Lung (tissue), 12 donors: Measurements from ENCODE around the gene CBLIF. TPM values are rescaled to one million over a fixed set of nuclear protein-coding genes. Genes with fewer than 3 reads are reported as not detected.

Experiments
- ATAC-seq: fragments of 200-7000 bp; cut with Tn5 transposase; one replicate; pipeline ENCODE4 v1.9.1; 2020; ENCODE audit warnings: moderate number of reproducible peaks; ENCODE audit not compliant: insufficient read depth, low FRiP score
- DNase-seq, 3 donors: peaks; one replicate each; pipeline ENCODE4 v3.0.0-alpha.2; 2013 to 2017
- H3K27ac ChIP-seq, 2 donors: one replicate each; pipeline ENCODE4 v1.5.1; 2013; ENCODE audit warnings: mild to moderate bottlenecking in 2 of 2, moderate library complexity in 2 of 2, control low read depth in 1 of 2, inconsistent platforms in 1 of 2, low read depth in 1 of 2, low read length in 1 of 2
- H3K27me3 ChIP-seq, 3 donors: one replicate each; pipeline ENCODE4 v1.5.1; 2013; ENCODE audit warnings: low read length in 2 of 3; ENCODE audit not compliant: control insufficient read depth in 3 of 3, insufficient read depth in 3 of 3
- H3K36me3 ChIP-seq, 4 donors: one replicate each; pipeline ENCODE4 v1.5.1; 2013; ENCODE audit warnings: low read length in 4 of 4, mild to moderate bottlenecking in 1 of 4, moderate library complexity in 1 of 4; ENCODE audit not compliant: control insufficient read depth in 4 of 4, insufficient read depth in 4 of 4
- H3K4me1 ChIP-seq, 5 donors: one replicate each; pipeline ENCODE4 v1.5.1; 2013; ENCODE audit warnings: low read length in 5 of 5, mild to moderate bottlenecking in 2 of 5, moderate library complexity in 1 of 5; ENCODE audit not compliant: control insufficient read depth in 5 of 5, insufficient read depth in 5 of 5
- H3K4me3 ChIP-seq: one replicate; pipeline ENCODE4 v1.5.1; 2013; ENCODE audit warnings: mild to moderate bottlenecking, control low read depth, moderate library complexity
- H3K9ac ChIP-seq, 2 donors: one replicate each; pipeline ENCODE4 v1.5.1; 2013; ENCODE audit warnings: low read length in 2 of 2, control low read depth in 1 of 2; ENCODE audit not compliant: insufficient read depth in 1 of 2
- H3K9me3 ChIP-seq, 4 donors: one replicate each; pipeline ENCODE4 v1.5.1; 2013; ENCODE audit warnings: low read length in 3 of 4, mild to moderate bottlenecking in 1 of 4, moderate library complexity in 1 of 4; ENCODE audit not compliant: control insufficient read depth in 4 of 4, insufficient read depth in 3 of 4
- WGBS, 2 donors: extraction: QIAGEN DNeasy Blood & Tissue Kit; methylation state at CpG; one replicate each; pipeline ENCODE4 v1.1.7; 2013; 5-methylcytosine and 5-hydroxymethylcytosine counted together
- polyA plus RNA-seq, 2 donors: library from polyadenylated mRNA; stranded (reverse); fragments of 200-250 nt; gene quantifications; one replicate each; pipeline ENCODE4 v1.2.1, GENCODE V29; 2013
- total RNA-seq, 2 donors: library from RNA; depleted of rRNA in 1 of 2; stranded (reverse); fragments of >200 nt in 1 of 2; gene quantifications; one replicate each; pipeline ENCODE4 v1.2.1, GENCODE V29; 2014 to 2021
- TF ChIP-seq, protein P1 (sequence below): IDR thresholded peaks from 2 replicates; pipeline ENCODE4 v1.5.1; 2012; ENCODE audit warnings: mild to moderate bottlenecking; ENCODE audit errors: control extremely low read depth, extremely low read depth
- donor health status: control.
- donor health status: control.
- donor health status: Bipolar disorder and iron deficiency.
- donor health status: healthy.
- donor health status: DM: yes; HTN: yes; CAD: no.

The CBLIF gene
- total and polyA plus RNA-seq, 4 donors, result not detected

DNA sequence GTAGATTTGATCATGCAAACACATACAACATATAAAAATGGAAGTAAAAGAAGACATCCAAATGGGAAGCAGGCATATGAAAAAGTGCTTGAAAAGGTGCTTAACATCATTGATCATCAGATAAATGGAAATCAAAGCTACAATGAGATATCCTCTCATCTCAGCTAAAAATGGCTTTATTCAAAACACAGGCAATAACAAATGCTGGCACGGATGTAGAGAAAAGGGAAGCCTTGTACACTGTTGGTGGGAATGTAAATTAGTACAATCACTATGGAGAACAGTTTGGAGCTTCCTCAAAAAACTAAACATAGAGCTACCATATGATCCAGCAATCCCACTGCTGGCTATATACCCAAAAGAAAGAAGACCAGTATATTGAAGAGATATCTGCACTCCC lies 21.5 kb upstream of the CBLIF start:
- no peak for ATAC-seq
- Histone ChIP-seq H3K9ac (no peak overlapping the region), H3K4me1 (no peaks in the 10 kb centered on the region), H3K4me3 (no peak overlapping the region), H3K27ac (no peak overlapping the region), H3K9me3 (no peaks in the 10 kb centered on the region), H3K27me3 (no peaks in the 10 kb centered on the region), H3K36me3 (no peaks in the 10 kb centered on the region)
- no peak for DNase-seq
- TF ChIP-seq, protein P1, sequence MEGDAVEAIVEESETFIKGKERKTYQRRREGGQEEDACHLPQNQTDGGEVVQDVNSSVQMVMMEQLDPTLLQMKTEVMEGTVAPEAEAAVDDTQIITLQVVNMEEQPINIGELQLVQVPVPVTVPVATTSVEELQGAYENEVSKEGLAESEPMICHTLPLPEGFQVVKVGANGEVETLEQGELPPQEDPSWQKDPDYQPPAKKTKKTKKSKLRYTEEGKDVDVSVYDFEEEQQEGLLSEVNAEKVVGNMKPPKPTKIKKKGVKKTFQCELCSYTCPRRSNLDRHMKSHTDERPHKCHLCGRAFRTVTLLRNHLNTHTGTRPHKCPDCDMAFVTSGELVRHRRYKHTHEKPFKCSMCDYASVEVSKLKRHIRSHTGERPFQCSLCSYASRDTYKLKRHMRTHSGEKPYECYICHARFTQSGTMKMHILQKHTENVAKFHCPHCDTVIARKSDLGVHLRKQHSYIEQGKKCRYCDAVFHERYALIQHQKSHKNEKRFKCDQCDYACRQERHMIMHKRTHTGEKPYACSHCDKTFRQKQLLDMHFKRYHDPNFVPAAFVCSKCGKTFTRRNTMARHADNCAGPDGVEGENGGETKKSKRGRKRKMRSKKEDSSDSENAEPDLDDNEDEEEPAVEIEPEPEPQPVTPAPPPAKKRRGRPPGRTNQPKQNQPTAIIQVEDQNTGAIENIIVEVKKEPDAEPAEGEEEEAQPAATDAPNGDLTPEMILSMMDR, result no peak
- 39 to 53% methylated on average over 1 of the region's 1 CpG for WGBS, 2 donors

DNA sequence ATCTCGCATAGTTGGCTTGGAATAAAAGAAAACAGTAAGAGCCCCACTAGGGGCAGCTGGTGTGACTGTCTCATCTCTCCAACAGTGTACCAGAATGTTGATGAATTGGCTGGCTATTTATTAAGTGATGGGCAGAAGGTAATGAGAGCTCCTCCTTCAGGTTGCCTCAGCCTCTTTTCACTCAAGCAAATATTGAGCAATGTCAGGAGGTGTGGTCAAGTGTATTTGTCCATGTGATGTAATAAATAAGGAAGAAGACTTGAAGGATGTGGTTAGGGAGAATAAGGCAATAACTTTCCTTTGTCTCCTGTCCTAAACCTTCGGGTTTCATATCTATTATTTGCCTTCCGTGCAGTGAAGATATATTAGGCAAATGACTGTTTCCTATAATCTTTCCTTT lies 21.1 kb upstream of the CBLIF start, which contains the start of gene TCN1:
TCN1 (minus strand) TSS at position 91 of the 400 bp plus-strand sequence; CDS start at position 74, 17 bp downstream.
- TF ChIP-seq, protein P1, result no peak
- DNase-seq (peak in 1 of 3 donors; percentile 1), ATAC-seq (no peak)
- H3K27me3 ChIP-seq, result no peaks in the 10 kb centered on the region
- H3K36me3 ChIP-seq, result no peaks in the 10 kb centered on the region
- no peak within 1 kb of the TSS for H3K27ac ChIP-seq
- H3K4me1 ChIP-seq, result no peaks in the 10 kb centered on the region
- no peak within 1 kb of the TSS for H3K4me3 ChIP-seq
- WGBS, 2 donors, result 42 to 59% methylated on average over 3 of the region's 3 CpGs
- no peak within 1 kb of the TSS for H3K9ac ChIP-seq
- H3K9me3 ChIP-seq, result no peaks in the 10 kb centered on the region

DNA sequence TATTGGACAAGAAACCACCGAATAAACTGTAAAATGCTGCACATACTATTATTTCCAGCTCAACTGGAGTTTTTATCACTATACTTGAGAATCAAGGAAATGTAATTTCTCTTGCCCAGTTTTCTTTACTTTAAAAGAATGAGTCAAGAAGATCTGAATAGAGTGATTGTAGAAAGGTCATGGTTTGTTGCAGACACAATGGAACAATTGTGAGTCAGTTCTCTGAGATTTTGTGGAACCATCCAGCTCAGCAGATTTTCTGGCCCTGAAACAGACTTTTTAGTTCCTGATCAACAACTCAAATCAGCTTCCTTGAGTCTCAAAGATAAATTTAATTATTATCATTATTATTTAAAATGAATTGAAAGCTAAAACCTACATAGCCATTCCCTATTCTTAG lies 19.7 kb upstream of the CBLIF start:
- TF ChIP-seq, protein P1, result no peak
- H3K9ac ChIP-seq, result no peak overlapping the region
- H3K4me1 ChIP-seq, result no peaks in the 10 kb centered on the region
- 69 to 90% methylated on average over 1 of the region's 1 CpG for WGBS, 2 donors
- no peaks in the 10 kb centered on the region for H3K36me3 ChIP-seq
- no peaks in the 10 kb centered on the region for H3K27me3 ChIP-seq
- ATAC-seq (no peak), DNase-seq (no peak)
- H3K9me3 ChIP-seq, result no peaks in the 10 kb centered on the region
- no peak overlapping the region for H3K27ac ChIP-seq
- no peak overlapping the region for H3K4me3 ChIP-seq

DNA sequence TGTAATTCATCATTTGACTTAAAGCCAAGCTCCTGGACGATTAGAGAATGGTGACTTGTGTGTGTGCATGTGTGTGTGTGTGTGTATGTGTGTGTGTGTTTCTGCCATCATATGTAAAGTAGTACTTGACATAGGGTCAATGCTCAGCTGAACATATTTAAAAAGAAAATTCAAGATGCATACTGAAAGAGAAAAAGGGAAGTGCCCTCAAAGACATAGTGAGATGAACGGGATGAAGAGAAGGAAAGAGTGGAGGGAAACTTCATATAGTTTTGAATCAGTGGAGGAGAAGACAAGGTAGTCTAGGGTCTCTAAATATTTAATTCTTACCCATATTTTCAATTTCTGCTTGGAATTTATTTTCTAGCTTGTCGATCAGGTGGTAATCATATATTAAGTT lies 17.0 kb upstream of the CBLIF start:
- ATAC-seq, result no peak
- Histone ChIP-seq H3K4me3 (no peak overlapping the region), H3K9me3 (no peaks in the 10 kb centered on the region), H3K4me1 (no peaks in the 10 kb centered on the region), H3K27ac (no peak overlapping the region), H3K9ac (no peak overlapping the region), H3K27me3 (no peaks in the 10 kb centered on the region), H3K36me3 (no peaks in the 10 kb centered on the region)
- TF ChIP-seq, protein P1, result no peak
- no peak for DNase-seq
- WGBS, 2 donors, result 59 to 66% methylated on average over 3 of the region's 3 CpGs
